ENCODE data around the gene MUC16. TPM values are rescaled to one million over a fixed set of nuclear protein-coding genes. Genes with fewer than 3 reads are reported as not detected.

MUC16 gene
- polyA plus RNA-seq, result not detected in 2 replicates
- polyA minus RNA-seq, result not detected in 2 replicates

GRCh38 chr19:9009935-9010651 lies at the start of gene MUC16:
Gene MUC16, minus strand, starts transcription at chr19:9010409.
- no peak within 1 kb of the TSS for H3K4me2 ChIP-seq (ENCODE audit: low read length)
- no peaks in the 10 kb centered on the region for H3K27me3 ChIP-seq (ENCODE audit: insufficient read depth, low read depth, low read length)
- H3K9ac ChIP-seq (ENCODE audit: low read length), result no peak within 1 kb of the TSS
- H3K9me2 ChIP-seq (ENCODE audit: insufficient read depth, low read length), result no peaks in the 10 kb centered on the region
- no peak within 1 kb of the TSS for H3K27ac ChIP-seq (ENCODE audit: low read length)
- H3K9me3 ChIP-seq (ENCODE audit: low read length), result no peaks in the 10 kb centered on the region
- H4K20me1 ChIP-seq (ENCODE audit: insufficient read depth), result no peaks in the 10 kb centered on the region
- H3K4me3 ChIP-seq (ENCODE audit: low read length), result no peak within 1 kb of the TSS
- TF ChIP-seq EP300 (conservative IDR thresholded peaks at IDR 0.05; ENCODE audit: poor library complexity, severe bottlenecking), result no peak
- TF ChIP-seq, protein P1, sequence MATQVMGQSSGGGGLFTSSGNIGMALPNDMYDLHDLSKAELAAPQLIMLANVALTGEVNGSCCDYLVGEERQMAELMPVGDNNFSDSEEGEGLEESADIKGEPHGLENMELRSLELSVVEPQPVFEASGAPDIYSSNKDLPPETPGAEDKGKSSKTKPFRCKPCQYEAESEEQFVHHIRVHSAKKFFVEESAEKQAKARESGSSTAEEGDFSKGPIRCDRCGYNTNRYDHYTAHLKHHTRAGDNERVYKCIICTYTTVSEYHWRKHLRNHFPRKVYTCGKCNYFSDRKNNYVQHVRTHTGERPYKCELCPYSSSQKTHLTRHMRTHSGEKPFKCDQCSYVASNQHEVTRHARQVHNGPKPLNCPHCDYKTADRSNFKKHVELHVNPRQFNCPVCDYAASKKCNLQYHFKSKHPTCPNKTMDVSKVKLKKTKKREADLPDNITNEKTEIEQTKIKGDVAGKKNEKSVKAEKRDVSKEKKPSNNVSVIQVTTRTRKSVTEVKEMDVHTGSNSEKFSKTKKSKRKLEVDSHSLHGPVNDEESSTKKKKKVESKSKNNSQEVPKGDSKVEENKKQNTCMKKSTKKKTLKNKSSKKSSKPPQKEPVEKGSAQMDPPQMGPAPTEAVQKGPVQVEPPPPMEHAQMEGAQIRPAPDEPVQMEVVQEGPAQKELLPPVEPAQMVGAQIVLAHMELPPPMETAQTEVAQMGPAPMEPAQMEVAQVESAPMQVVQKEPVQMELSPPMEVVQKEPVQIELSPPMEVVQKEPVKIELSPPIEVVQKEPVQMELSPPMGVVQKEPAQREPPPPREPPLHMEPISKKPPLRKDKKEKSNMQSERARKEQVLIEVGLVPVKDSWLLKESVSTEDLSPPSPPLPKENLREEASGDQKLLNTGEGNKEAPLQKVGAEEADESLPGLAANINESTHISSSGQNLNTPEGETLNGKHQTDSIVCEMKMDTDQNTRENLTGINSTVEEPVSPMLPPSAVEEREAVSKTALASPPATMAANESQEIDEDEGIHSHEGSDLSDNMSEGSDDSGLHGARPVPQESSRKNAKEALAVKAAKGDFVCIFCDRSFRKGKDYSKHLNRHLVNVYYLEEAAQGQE (IDR thresholded peaks at IDR 0.05; ENCODE audit: borderline replicate concordance), result no peak
- no peak for TF ChIP-seq POLR2AphosphoS5 (IDR thresholded peaks at IDR 0.05)
- no peak for TF ChIP-seq MXI1 (conservative IDR thresholded peaks at IDR 0.05; ENCODE audit: poor library complexity, severe bottlenecking)
- TF ChIP-seq TAF1 (IDR thresholded peaks at IDR 0.05; ENCODE audit: low read depth), result no peak
- TF ChIP-seq, protein P2, sequence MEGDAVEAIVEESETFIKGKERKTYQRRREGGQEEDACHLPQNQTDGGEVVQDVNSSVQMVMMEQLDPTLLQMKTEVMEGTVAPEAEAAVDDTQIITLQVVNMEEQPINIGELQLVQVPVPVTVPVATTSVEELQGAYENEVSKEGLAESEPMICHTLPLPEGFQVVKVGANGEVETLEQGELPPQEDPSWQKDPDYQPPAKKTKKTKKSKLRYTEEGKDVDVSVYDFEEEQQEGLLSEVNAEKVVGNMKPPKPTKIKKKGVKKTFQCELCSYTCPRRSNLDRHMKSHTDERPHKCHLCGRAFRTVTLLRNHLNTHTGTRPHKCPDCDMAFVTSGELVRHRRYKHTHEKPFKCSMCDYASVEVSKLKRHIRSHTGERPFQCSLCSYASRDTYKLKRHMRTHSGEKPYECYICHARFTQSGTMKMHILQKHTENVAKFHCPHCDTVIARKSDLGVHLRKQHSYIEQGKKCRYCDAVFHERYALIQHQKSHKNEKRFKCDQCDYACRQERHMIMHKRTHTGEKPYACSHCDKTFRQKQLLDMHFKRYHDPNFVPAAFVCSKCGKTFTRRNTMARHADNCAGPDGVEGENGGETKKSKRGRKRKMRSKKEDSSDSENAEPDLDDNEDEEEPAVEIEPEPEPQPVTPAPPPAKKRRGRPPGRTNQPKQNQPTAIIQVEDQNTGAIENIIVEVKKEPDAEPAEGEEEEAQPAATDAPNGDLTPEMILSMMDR (IDR thresholded peaks at IDR 0.05; ENCODE audit: poor library complexity, severe bottlenecking), result no peak
- no peak for TF ChIP-seq SMC3 (conservative IDR thresholded peaks at IDR 0.05; ENCODE audit: poor library complexity)
- no peak for TF ChIP-seq RAD21 (conservative IDR thresholded peaks at IDR 0.05)
- TF ChIP-seq EZH2 (IDR thresholded peaks at IDR 0.05; ENCODE audit: borderline replicate concordance, insufficient read depth, low read length, poor library complexity, severe bottlenecking), result no peak
- no peaks in the 10 kb centered on the region for H3F3A ChIP-seq (ENCODE audit: insufficient read depth, low read length, poor library complexity, severe bottlenecking)
- no peak within 1 kb of the TSS for H2AFZ ChIP-seq (ENCODE audit: low read depth, low read length)
- H3K79me2 ChIP-seq (replicated peaks; ENCODE audit: insufficient read depth, low read length), result no peaks in the 10 kb centered on the region
- H3K36me3 ChIP-seq (ENCODE audit: insufficient read depth, low read length), result no peaks in the 10 kb centered on the region

DNA sequence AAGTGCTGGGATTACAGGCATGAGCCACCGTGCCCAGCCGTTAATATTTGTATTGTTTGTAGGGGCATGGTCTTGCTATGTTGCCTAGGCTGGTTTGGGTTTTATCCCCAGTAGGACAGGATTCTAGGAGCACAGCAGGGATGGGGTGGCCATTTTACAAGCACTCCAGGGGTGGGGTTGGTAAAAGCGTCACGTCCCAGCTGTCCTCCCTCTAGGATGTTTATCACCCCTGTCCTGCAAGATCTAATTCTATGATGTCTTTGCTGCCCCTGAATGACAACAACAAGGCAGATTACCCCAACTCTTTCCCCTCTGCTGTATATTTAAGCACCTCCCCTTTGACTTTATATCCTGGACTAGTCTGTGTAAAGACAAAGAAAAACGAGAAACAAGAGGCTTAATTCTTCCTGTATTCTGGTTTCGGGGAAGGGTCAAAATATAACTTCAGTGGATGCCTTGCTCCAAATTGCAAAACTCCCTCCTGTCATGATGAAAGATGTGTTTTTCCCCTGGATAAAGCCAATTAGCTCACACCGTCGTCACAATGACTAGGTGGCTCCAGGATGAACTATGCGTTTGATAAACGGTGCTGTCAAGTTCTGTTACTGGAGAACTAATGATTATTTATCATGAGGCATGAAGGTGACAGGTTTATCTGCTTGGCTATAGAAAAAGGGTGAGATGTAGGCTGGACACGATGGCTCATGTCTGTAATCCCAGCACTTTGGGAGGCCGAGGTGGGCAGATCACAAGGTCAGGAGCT lies 48.9 kb upstream of the MUC16 start:
- no peak overlapping the region for H3K9ac ChIP-seq (ENCODE audit: low read length)
- H3K4me3 ChIP-seq (ENCODE audit: low read length), result no peak overlapping the region
- no peak overlapping the region for H2AFZ ChIP-seq (ENCODE audit: low read depth, low read length)
- no peaks in the 10 kb centered on the region for H3F3A ChIP-seq (ENCODE audit: insufficient read depth, low read length, poor library complexity, severe bottlenecking)
- no peaks in the 10 kb centered on the region for H3K9me2 ChIP-seq (ENCODE audit: insufficient read depth, low read length)
- H3K36me3 ChIP-seq (ENCODE audit: insufficient read depth, low read length), result no peaks in the 10 kb centered on the region
- H3K79me2 ChIP-seq (replicated peaks; ENCODE audit: insufficient read depth, low read length), result no peaks in the 10 kb centered on the region
- H3K27me3 ChIP-seq (ENCODE audit: insufficient read depth, low read depth, low read length), result no peaks in the 10 kb centered on the region
- H3K4me2 ChIP-seq (ENCODE audit: low read length), result no peak overlapping the region
- H3K27ac ChIP-seq (ENCODE audit: low read length), result no peak overlapping the region
- TF ChIP-seq SMC3 (conservative IDR thresholded peaks at IDR 0.05; ENCODE audit: poor library complexity) (no peak), MXI1 (conservative IDR thresholded peaks at IDR 0.05; ENCODE audit: poor library complexity, severe bottlenecking) (no peak), POLR2AphosphoS5 (IDR thresholded peaks at IDR 0.05) (no peak), RAD21 (conservative IDR thresholded peaks at IDR 0.05) (no peak), EZH2 (IDR thresholded peaks at IDR 0.05; ENCODE audit: borderline replicate concordance, insufficient read depth, low read length, poor library complexity, severe bottlenecking) (no peak), EP300 (conservative IDR thresholded peaks at IDR 0.05; ENCODE audit: poor library complexity, severe bottlenecking) (no peak), TAF1 (IDR thresholded peaks at IDR 0.05; ENCODE audit: low read depth) (no peak)
- TF ChIP-seq, protein P1 (IDR thresholded peaks at IDR 0.05; ENCODE audit: borderline replicate concordance), result no peak
- TF ChIP-seq, protein P2 (IDR thresholded peaks at IDR 0.05; ENCODE audit: poor library complexity, severe bottlenecking), result no peak
- H4K20me1 ChIP-seq (ENCODE audit: insufficient read depth), result no peaks in the 10 kb centered on the region
- H3K9me3 ChIP-seq (ENCODE audit: low read length), result no peaks in the 10 kb centered on the region

Data from neural cell (in vitro differentiated cells).